GM21526 (cell line): ENCODE results near the gene LOXL1.
A peak's percentile ranks its signal among the peaks of the same experiment; 100 is the strongest.

Source experiments
- ATAC-seq: cut with Tn5 transposase; IDR thresholded peaks from one replicate; pipeline ENCODE4 v1.9.1; 2021; ENCODE audit warnings: moderate library complexity; ENCODE audit not compliant: unreplicated experiment, low FRiP score

The LOXL1 gene

DNA sequence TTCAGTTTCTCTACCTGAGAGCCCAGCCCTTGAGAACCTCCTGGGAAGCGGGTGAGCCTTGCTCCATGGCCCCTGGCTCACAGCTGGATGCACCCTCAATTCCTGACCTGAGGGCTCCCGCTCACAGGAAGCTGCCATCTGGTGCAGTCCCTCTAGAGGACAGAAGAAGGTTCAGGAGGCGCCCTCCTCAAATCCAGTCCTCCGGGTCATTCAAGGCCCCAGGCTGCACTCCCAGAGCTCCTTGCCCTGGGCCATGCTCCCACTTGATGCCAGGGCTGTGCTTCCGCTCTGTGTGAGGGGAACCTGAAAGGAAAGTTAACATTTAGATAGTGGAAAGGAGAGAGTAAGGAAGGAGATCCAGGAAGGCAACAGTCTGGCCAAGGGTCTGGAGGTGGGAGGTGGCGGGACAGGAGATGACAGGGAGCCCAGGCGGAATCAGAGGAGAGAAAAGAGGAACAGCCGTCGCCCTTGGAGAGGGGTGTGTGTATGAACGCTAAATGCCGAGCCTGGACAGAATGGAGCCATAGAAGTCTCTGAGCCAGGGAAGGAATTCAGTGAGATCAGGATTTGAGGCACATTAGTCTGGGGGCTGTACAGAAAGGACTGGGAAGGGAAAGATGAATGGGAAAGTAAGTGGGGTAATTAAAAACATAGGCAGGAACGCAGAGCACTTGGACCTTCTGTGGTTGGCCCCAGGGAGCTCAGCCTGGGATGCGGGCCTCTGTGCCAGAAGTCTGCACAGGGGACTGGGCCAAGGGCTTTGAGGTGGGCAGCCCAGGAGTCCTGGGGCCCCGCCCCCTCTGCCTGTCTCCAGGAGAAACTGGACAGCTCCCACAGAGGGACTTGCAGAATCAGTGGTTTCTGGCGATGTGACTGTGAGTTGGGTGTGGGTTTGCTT, 26.8 kb upstream of the LOXL1 start:
- no peak for ATAC-seq

GRCh38 chr15:73900095-73900712, 26.1 kb upstream of the LOXL1 start:
- ATAC-seq, result no peak

DNA sequence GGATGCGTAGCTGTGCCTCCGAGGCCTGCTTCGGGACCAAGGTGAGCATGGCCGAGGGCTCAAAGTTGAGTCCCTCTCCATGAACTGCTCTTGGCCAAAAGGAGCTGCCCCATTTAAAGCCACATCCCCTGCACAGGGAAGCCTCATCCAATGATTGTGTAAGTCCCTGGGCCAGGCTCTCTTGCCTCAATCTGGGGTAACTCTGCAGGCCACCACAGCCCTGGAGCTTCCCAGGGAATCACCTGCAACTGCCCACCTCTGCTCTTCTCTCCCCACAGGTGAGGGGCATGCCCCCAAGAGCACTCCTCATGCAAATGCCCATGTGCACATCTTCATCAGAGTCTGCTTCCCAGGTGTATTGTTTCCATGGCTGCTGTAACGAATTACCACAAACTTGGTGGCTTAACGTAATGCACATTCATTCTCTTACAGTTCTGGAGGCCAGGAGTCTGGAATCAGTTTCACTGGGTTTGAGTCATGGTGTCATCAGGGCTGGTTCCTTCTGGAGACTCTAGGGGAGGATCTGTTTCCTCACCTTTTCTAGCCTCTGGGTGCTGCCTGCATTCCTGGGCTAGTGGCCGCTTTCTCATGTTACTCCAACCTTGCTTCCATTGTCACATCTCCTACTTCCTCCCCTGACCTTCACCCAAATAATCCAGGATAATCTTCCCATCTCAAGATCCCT, 25.0 kb upstream of the LOXL1 start:
- ATAC-seq, result no peak

GRCh38 chr15:73902121-73903020, 23.9 kb upstream of the LOXL1 start:
- no peak for ATAC-seq

- no peak for ATAC-seq
Observed at GRCh38 chr15:73904026-73904815, 22.0 kb upstream of the LOXL1 start.

DNA sequence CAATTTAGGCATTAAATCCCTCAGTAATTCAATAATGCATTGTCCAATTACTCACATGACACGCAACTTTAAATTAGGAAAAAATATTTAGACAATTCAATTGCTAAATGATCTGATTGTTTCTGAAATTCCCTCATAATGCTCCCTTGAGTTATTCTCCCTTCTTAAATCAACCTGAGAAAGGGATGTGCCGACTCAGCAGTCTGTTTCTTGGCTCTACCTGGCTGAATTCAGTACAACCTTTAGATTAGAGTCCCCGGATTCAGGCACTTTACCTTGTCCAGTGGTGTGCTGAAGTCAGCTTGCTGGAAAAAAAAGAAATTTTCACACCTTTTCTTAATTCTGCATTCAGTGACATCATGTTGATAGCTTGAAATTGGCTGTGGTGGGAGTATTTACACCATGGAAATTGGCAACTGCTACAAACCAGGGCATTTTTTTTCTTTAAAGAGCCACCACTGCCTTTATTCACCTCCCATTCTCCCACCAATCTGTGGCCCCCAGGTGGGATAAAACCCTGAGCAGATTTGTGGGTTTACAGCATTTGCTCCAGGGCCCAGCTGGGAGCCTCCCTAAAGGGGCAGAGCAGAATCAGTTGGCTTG, 20.9 kb upstream of the LOXL1 start:
- no peak for ATAC-seq

DNA sequence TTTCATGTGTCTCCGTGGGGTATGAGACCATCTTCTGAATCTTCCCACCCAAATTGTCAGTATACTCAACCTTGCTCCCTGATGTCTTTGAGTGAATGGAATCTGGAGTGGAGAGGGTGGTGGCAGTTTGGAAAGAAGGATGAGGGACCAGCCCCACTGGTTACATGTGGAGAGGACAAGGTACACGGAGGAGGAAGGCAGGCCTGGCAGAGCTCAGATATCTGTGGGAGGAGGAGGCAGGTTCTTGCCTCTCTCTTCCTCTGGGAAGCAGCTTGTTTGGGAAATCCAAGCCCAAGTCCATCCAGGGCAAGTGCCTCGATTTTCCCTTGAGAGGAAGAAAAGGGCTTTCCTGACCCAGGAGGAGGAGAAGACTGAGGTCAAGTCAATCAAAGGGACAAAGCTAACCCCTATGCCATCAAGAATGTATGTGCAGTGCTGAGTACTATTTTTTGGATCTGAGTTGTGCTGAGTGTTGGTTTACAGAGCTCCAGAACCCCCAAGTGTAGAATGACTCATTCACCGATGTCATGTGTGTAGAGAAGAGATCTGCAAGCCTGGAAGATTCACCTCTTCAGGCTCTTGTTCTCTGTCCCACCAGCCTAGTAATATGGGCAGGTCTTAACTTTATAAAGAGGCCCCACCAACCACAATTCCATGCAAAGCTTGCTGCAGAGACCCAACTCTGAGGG, 19.8 kb upstream of the LOXL1 start:
- ATAC-seq, result no peak

GRCh38 chr15:73907035-73907408, 19.2 kb upstream of the LOXL1 start:
- ATAC-seq, result no peak

- ATAC-seq, result peak; percentile 56
Observed at GRCh38 chr15:73908030-73908821, 18.0 kb upstream of the LOXL1 start.

DNA sequence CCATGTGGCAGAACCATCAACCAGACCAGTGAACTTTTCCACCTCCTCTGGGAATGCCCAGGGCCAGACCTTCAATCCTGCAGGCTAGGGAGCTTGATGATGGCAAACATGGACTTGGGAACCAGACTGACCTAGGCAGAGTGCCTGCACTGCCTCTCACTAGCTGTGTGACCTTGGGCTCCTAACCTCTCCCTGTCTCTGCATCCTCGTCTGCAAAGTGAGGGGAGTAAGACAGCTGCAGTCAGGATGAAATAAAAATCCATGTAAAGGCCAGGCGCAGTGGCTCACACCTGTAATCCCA, 17.5 kb upstream of the LOXL1 start:
- ATAC-seq, result no peak

DNA sequence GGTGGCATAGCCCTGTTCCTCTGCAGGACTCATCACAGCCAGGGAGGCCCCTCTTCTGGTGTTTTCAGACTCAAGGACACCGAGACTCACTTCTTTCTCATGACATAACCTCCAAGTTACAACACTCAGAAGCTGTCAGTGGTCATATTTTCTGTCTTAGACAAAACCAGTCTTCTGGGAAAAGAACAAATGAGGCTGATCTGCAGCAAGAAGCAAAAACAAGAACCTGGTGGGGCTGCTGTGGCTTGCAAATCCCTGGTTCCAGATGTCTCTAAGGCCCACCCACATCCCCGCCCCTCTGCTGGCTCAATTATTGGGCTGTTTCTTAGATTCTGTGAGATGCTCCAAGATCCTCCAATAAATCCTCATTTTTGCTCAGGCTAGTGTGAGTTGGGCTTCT, 16.6 kb upstream of the LOXL1 start:
- ATAC-seq, result no peak

- ATAC-seq, result no peak
Observed at GRCh38 chr15:73910522-73911303, 15.5 kb upstream of the LOXL1 start.

DNA sequence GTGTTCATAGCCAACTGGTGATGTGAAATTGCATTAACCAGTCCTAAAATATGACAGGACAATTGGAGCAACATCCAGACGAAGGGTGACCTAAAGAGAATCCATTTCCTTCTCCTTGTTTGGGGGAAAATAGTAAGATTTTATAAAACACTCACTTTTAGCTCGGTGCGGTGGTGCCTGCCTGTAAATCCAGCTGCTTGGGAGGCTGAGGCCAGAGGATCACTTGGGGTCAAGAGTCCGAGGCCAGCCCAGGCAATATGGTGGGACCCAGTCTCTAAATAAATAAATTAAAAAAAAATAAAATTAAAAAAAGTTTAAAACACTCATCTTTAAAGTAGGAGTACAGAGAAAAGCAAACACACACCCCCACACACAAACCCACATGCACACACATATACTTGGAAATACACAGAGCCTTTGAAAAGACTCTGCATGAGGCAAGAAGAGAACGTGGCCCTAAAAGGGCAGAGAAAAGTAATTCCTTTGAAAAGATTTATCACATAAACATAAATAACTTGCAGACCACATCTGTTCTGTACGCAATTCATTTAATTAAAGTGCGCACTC, 14.1 kb upstream of the LOXL1 start:
- no peak for ATAC-seq

GRCh38 chr15:73914145-73914544, 12.1 kb upstream of the LOXL1 start:
- no peak for ATAC-seq

DNA sequence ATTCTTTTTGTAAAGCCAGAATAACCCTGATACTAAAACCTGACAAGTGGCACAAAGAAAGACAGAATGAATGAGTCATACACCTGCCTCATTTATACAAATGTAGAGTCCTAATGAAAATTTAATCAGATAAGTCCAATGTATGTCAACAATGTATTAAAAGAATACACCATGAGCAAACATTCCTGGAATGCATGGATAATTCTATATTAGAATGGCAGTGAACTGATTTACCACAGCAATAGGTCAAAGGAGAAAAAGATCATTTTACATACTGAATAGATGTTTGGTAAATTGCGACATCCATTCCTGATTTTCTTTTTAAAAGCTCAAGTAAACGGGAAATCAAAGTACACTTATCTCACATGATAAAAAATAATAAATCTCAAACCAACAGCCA, 11.2 kb upstream of the LOXL1 start:
- ATAC-seq, result no peak

DNA sequence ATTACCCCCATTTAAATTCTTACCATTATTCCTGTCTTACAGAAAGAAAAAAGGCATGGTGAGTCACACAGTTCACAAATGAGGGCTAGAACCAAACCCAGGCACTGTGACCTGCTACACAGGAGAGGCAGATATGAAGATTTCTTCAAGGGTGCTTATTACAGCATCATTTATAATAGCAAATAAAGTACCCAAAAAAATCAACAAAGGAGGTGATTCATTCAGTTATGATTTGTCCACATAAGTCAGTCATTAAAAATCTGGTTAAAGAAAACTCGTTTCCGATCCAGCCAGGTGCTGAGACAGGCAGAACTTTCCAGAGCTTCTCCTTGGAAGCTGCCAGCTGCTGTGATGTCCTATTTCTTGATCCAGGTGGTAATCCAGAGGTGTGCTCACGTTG, 7.5 kb upstream of the LOXL1 start:
- no peak for ATAC-seq

GRCh38 chr15:73919706-73920105, 6.6 kb upstream of the LOXL1 start:
- ATAC-seq, result no peak
